Sigmoid colon (tissue), 7 donors: ENCODE results near the gene RELCH. TPM values are rescaled to one million over a fixed set of nuclear protein-coding genes. Genes with fewer than 3 reads are reported as not detected.

Source experiments
- DNase-seq: peaks from one replicate; pipeline ENCODE4 v3.0.0-alpha.2; 2019
- H3K27ac ChIP-seq, 4 donors: fragments of 200-600 bp; sonication (generic); one replicate each; pipeline ENCODE4 v1.5.1; 2016 to 2019; ENCODE audit warnings: mild to moderate bottlenecking in 1 of 4
- H3K27me3 ChIP-seq, 3 donors: fragments of 200-600 bp; sonication (generic); one replicate each; pipeline ENCODE4 v1.5.1; 2019; ENCODE audit warnings: mild to moderate bottlenecking in 1 of 3
- H3K36me3 ChIP-seq, 4 donors: fragments of 200-600 bp; sonication (generic); one replicate each; pipeline ENCODE4 v1.5.1; 2016 to 2019
- H3K4me1 ChIP-seq, 4 donors: fragments of 200-600 bp; sonication (generic); one replicate each; pipeline ENCODE4 v1.5.1; 2017 to 2019
- H3K4me3 ChIP-seq, 4 donors: fragments of 200-600 bp; sonication (generic); one replicate each; pipeline ENCODE4 v1.5.1; 2017 to 2019; ENCODE audit warnings: mild to moderate bottlenecking in 2 of 4, moderate library complexity in 1 of 4
- H3K9me3 ChIP-seq, 4 donors: fragments of 200-600 bp in 3 of 4; sonication (generic) in 3 of 4; one replicate each; pipeline versions ENCODE4 v1.5.1 to v1.6.1; 2013 to 2019
- CTCF ChIP-seq, 4 experiments: fragments of 450-650 bp in 3 of 4; fragments of 200-600 bp in 1 of 4; IDR thresholded peaks; one replicate each; pipeline ENCODE4 v1.5.1; 2016 to 2019; ENCODE audit warnings: antibody characterized with exemption in 4 of 4, mild to moderate bottlenecking in 3 of 4, moderate library complexity in 2 of 4
- EP300 ChIP-seq, 4 donors: sonication (generic); formaldehyde crosslinking; IDR thresholded peaks; one replicate each; pipeline ENCODE4 v1.6.1; 2017; ENCODE audit warnings: antibody characterized with exemption in 4 of 4
- POLR2A ChIP-seq, 2 donors: fragments of 450-650 bp; IDR thresholded peaks; one replicate each; pipeline ENCODE4 v1.6.1; 2016; ENCODE audit warnings: antibody characterized with exemption in 2 of 2, mild to moderate bottlenecking in 2 of 2, moderate library complexity in 2 of 2
- POLR2AphosphoS5 ChIP-seq, 4 donors: sonication (generic); formaldehyde crosslinking; IDR thresholded peaks; one replicate each; pipeline ENCODE4 v1.6.1; 2017; ENCODE audit warnings: antibody characterized with exemption in 4 of 4
- WGBS, 2 donors: extraction: QIAGEN DNeasy Blood & Tissue Kit; methylation state at CpG; one replicate each; pipeline ENCODE4 v1.1.7; 2013; 5-methylcytosine and 5-hydroxymethylcytosine counted together
- intact Hi-C: fragments of 100-400 bp; cut with DNase I; formaldehyde crosslinking; loops from one replicate; pipeline ENCODE4 v1.15.1; 2023
- polyA plus RNA-seq, 3 donors: library from polyadenylated mRNA; stranded (reverse); fragments of 200-250 nt; gene quantifications; one replicate each; pipeline ENCODE4 v1.2.3, GENCODE V29; 2013
- total RNA-seq, 4 donors: library from RNA; depleted of rRNA; stranded (reverse); fragments of >200 nt; gene quantifications; one replicate each; pipeline ENCODE4 v1.1.0, GENCODE V29; 2016
- donor health status: healthy with polysubstance abuse.
- donor health status: Bipolar disorder and iron deficiency.
- donor health status: healthy.

RELCH gene
- total and polyA plus RNA-seq, 7 donors, result 6.6 to 28.8 (median 19.3) TPM

GRCh38 chr18:62242955-62243354 is 55.9 kb downstream of the RELCH start:
- intact Hi-C loops, result no loop called here
- H3K4me1 ChIP-seq, result no peaks in the 10 kb centered on the region
- no peaks in the 10 kb centered on the region for H3K27me3 ChIP-seq
- no peaks in the 10 kb centered on the region for H3K9me3 ChIP-seq
- TF ChIP-seq EP300 (IDR thresholded peaks at IDR 0.05), result no peak
- TF ChIP-seq CTCF (IDR thresholded peaks at IDR 0.05), result no peak
- no peak for TF ChIP-seq POLR2AphosphoS5 (IDR thresholded peaks at IDR 0.05)
- TF ChIP-seq POLR2A (IDR thresholded peaks at IDR 0.05), result no peak
- DNase-seq, result no peak
- no peak overlapping the region for H3K27ac ChIP-seq
- H3K4me3 ChIP-seq, result no peak overlapping the region
- WGBS, 2 donors, result 84 to 86% methylated on average over 1 of the region's 1 CpG
- H3K36me3 ChIP-seq, result peaks cover 0 to 30% (median 2%) of the 10 kb centered on the region in 4 donors

GRCh38 chr18:62245177-62245576 is 58.1 kb downstream of the RELCH start:
- 97 to 98% methylated on average over 8 of the region's 8 CpGs for WGBS, 2 donors
- Histone ChIP-seq H3K36me3 (peaks cover 0 to 33% (median 2%) of the 10 kb centered on the region in 4 donors), H3K27me3 (no peaks in the 10 kb centered on the region), H3K9me3 (no peaks in the 10 kb centered on the region), H3K27ac (no peak overlapping the region), H3K4me3 (no peak overlapping the region), H3K4me1 (no peaks in the 10 kb centered on the region)
- intact Hi-C loops, result no loop called here
- no peak for DNase-seq
- TF ChIP-seq CTCF (IDR thresholded peaks at IDR 0.05) (no peak), POLR2A (IDR thresholded peaks at IDR 0.05) (no peak), EP300 (IDR thresholded peaks at IDR 0.05) (no peak), POLR2AphosphoS5 (IDR thresholded peaks at IDR 0.05) (no peak)

- intact Hi-C loops, result no loop called here
- TF ChIP-seq CTCF (IDR thresholded peaks at IDR 0.05) (no peak), EP300 (IDR thresholded peaks at IDR 0.05) (no peak), POLR2AphosphoS5 (IDR thresholded peaks at IDR 0.05) (no peak), POLR2A (IDR thresholded peaks at IDR 0.05) (no peak)
- Histone ChIP-seq H3K4me1 (no peaks in the 10 kb centered on the region), H3K27ac (no peak overlapping the region), H3K9me3 (no peaks in the 10 kb centered on the region), H3K27me3 (no peaks in the 10 kb centered on the region), H3K36me3 (peaks cover 0 to 33% (median 2%) of the 10 kb centered on the region in 4 donors), H3K4me3 (no peak overlapping the region)
- no peak for DNase-seq
- 30 to 82% methylated on average over 1 of the region's 1 CpG for WGBS, 2 donors
These were observed 58.6 kb downstream of the RELCH start for GRCh38 chr18:62245699-62246098.

- Histone ChIP-seq H3K27ac (no peak overlapping the region), H3K27me3 (no peaks in the 10 kb centered on the region), H3K4me3 (no peak overlapping the region), H3K36me3 (peaks cover 0 to 37% (median 2%) of the 10 kb centered on the region in 4 donors), H3K9me3 (no peaks in the 10 kb centered on the region), H3K4me1 (no peaks in the 10 kb centered on the region)
- intact Hi-C loops, result loop anchor here (2.0 kb wide), 1 partner anchor 62 kb away; the partner anchor contains the start of genes PIGN and RELCH
- TF ChIP-seq EP300 (IDR thresholded peaks at IDR 0.05) (no peak), POLR2AphosphoS5 (IDR thresholded peaks at IDR 0.05) (no peak)
- 13 to 43% methylated on average over 1 of the region's 1 CpG for WGBS, 2 donors
- no peak for DNase-seq
These were observed 61.3 kb downstream of the RELCH start for GRCh38 chr18:62248313-62248712.

- Histone ChIP-seq H3K27ac (no peak overlapping the region), H3K9me3 (no peaks in the 10 kb centered on the region), H3K27me3 (no peaks in the 10 kb centered on the region), H3K36me3 (peaks cover 0 to 38% (median 1%) of the 10 kb centered on the region in 4 donors), H3K4me1 (no peaks in the 10 kb centered on the region), H3K4me3 (no peak overlapping the region)
- intact Hi-C loops, result loop anchor here (2.0 kb wide), 1 partner anchor 63 kb away; the partner anchor contains the start of genes PIGN and RELCH
- TF ChIP-seq POLR2A (IDR thresholded peaks at IDR 0.05) (no peak), CTCF (IDR thresholded peaks at IDR 0.05) (peak in 3 of 4 experiments; percentile 57 to 81 (median 60)), EP300 (IDR thresholded peaks at IDR 0.05) (no peak), POLR2AphosphoS5 (IDR thresholded peaks at IDR 0.05) (no peak)
- DNase-seq, result peak; percentile 71
- WGBS, 2 donors, result 61 to 77% methylated on average over 3 of the region's 3 CpGs
These were observed 62.5 kb downstream of the RELCH start for GRCh38 chr18:62249478-62250097.
